Activated CD8-positive, alpha-beta memory T cell treated with anti-CD3 and anti-CD28 coated beads, Interleukin-2, amount 50 U/mL, for 24 hours (primary cell): ENCODE results near the gene SAPCD2.
"Not testable (repeated sequence)": the region's sequence is repeated elsewhere in the genome, so short reads cannot be mapped to it uniquely, and the experiment has no call there.

ENCODE experiments used
- DNase-seq: peaks from one replicate; pipeline ENCODE4 v3.0.0-alpha.2; 2020; ENCODE audit errors: extremely low read depth

Gene SAPCD2

GRCh38 chr9:137048655-137049543 lies 21.5 kb downstream of the SAPCD2 start:
- no peak for DNase-seq

GRCh38 chr9:137046088-137046787 lies 24.1 kb downstream of the SAPCD2 start, which contains the start of gene NPDC1:
NPDC1 (minus strand) TSS chr9:137046177; CDS start chr9:137045989, 188 bp downstream.
- DNase-seq: no peak

DNA sequence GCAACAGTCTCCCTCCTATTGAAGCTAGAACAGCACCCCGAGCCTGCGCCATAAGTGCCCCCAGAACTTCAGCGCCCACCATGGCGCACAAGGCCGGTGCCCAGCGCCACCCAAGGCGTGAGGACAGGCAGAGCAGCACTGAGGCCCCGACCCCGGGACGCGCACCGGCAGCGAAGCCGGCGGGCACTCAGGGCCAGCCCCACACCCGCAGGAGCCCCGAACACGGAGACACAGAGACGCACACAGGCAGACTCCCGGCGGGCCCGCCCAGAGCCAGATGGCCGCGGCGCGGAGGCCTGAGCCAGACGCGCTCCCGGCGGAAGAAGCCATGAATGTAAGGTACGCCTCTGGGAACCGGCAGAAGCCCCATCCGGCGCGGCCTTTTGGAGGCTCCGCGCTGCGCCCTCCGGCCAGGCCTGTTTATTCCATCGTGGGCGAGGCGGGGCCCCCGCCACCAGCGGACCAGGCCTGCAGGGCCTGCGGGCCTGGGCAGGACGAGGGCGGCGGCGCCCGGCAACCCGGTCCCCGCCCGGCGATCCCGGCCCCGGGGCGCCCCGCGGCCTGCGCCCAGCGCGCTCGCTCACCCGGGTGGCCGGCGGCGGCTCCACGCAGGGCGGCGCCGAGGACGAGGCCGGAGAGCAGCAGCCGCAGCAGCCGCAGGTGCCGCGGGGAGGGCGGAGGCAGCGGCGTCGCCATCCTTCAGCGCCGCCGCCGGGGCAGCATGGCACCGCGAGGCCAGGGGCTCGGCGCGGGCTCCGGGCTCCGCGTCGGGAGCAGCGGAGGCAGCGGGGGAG lies 24.9 kb downstream of the SAPCD2 start:
- no peak for DNase-seq

- no peak for DNase-seq
These were observed 25.7 kb downstream of the SAPCD2 start for GRCh38 chr9:137044502-137045177.

DNA sequence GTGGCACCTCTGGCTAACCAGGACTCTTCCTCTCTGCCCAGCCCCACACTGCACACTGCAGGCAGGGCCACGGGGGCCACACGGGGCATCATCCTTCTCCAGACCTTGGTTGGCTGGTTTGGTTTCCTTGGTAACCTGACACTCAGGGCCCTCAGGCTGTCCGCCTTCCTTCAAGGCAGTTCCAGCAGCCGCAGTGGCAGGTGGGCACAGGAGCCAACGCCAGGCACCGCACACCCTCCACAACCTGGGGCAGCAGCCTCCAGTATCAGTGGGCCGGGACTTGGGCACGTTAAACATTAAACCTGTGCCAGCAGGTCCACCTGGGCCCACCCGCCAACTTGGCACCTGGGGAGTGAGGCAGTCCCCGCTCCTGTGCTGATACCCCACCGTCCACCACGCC lies 26.3 kb downstream of the SAPCD2 start:
- no peak for DNase-seq

DNA sequence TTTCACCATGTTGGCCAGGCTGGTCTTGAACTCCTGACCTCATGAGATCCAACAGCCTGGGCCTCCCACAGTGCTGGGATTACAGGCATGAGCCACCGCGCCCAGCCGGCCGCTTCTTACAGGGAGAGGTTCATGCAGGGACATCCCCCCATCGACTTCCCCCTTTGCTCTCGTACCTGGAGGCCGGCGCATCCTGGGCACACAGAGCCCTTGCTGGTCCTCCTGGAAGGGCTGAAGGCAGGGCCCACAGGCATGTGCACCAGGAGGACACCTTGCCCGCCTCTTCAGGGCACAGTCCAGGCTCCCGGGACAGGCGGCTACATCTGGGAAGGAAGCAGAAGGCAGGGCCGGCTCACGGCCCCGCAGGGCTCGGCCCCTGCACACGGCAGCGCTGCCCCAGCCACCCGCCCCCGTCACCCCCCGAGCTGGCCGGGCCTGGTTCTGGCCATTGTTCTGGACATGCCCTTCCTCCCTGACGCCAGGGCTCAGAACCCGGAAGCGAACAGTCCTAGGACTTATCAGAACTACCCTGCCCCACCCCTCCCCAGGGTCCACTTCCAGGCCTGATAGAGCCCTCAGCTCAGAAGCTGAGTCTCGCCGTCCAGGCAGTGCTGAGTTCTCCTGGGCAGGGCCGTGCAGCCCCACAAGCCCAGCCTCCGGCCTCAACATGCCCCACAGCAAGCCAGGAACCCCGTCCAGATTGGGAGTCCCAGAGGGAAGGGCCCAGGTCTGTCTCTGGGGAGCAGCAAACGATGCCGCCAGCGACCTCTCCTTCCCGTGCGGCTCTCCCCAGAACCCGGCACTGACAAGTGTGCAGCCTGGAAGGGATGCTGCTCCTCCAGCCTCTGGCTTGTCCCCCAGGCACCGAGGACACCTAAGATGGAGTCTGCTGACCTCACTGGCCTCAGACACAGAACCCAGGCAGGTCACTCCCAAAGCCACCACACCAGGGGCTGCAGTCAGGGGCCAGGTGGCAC lies 27.3 kb downstream of the SAPCD2 start:
- DNase-seq: no peak

- no peak for DNase-seq
These were observed 29.2 kb downstream of the SAPCD2 start for GRCh38 chr9:137041124-137041523.

GRCh38 chr9:137040568-137040967 lies 29.8 kb downstream of the SAPCD2 start:
- no peak for DNase-seq

DNA sequence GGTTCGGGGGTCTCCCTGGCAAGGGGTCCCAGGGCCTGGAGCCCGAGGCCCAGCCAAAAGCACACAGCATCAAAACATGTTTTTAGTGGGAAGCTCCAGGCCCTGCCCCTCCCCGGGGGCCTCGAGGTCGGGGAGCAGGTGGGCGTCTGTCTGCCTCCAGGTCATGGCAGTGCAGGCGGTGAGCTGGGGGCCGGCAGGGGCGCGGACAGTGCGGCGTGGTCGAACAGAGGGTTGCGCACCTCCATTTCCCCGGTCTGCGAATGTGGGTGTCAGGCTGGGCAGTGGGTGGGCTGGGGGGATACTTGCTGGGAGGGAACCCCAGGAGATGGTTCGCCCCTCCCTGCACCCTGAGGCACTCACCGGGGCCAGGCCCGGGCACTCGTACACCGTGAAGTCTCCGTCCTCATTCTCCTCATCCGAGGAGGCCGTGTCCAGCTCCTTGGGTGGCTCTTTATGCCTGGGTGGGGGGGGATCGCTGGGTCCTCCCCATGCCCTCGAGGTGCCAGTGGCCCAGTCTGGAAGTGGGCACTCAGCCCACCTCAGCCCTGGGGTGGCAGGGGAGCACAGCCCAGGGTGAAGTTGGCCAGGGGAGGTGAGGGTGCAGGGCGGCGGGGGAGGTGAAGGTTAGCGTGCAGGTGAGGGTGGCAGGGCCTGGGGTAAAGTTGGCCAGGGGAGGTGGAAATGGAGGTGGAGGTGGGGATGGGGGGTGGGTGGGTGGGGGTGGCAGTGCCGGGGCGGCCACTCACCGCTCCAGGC lies 30.6 kb downstream of the SAPCD2 start:
- no peak for DNase-seq

- DNase-seq: no peak
These were observed 31.4 kb downstream of the SAPCD2 start for GRCh38 chr9:137038916-137039315.

DNA sequence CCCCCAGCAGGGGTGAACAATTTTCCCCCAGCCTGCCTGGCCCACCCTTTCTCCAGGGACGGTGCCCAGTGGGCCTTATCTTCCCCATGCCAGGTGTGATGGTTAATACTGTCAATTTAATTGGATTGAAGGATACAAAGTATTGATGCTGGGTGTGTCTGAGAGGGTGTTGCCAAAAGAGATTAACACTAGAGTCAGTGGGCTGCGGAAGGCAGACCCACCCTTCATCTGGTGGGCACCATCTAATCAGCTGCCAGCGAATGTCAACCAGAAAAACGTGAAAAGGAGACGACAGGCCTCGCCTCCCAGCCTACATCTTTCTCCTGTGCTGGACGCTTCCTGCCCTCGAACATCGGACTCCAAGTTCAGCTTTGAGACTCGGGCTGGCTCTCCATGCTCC lies 32.9 kb downstream of the SAPCD2 start:
- DNase-seq: no peak

DNA sequence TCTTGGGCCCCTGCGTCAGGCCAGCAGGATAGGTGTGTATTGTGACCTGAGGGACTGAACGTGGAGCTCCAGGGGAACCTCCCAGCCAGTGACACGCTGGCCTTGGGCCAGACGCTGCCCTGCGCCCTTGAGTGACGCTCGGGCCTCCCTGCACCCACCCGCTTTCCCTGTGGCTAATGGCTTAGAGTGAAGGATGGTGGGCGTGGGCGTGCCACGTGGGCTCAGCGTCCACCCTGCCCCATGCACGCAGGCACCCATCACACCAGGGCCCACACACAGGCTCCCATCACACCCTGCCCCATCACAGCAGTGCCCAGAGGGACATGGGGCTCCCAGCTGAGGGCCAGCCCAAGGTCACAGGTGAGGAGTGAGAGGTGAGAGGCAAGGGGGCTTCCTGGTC lies 33.3 kb downstream of the SAPCD2 start:
- no peak for DNase-seq

DNA sequence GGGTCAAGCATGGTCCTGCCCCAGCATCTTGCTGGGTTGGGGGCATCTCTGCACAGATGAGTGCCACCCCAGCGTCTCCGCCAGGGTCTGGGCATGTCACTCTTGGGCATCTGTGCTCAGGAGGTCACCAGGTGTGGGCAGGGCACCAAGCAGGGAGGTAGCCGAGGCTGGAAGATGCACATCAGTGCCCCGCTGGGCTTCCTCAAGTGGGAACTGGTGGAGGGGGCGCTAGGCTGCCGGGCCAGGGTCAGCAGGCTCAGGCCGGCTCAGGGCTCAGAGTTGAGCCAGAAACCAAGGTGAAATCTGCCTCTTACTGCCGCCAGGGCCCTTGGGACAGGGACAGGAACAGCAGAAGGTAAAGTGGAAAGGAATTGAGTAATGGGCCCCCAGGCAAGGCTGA lies 34.4 kb downstream of the SAPCD2 start:
- DNase-seq: no peak

DNA sequence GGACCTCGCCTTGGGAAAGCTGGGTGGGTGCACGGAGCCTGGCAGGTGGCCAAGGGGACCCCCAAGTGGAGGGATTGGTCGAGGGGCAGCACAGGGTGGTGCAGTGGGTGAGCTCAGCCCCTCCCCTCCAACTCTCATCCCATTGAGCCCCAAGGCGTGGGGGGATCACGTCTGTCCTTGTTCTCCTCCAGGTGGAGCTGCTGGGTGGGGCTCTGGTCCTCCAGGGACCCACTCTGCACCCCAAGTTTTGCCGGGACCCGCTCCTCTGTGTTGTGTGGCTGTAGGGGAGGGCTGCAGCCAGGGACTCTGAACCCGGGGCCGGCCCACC lies 34.9 kb downstream of the SAPCD2 start:
- no peak for DNase-seq

- peak; percentile 70 for DNase-seq
These were observed 35.4 kb downstream of the SAPCD2 start for GRCh38 chr9:137034709-137035506.

DNA sequence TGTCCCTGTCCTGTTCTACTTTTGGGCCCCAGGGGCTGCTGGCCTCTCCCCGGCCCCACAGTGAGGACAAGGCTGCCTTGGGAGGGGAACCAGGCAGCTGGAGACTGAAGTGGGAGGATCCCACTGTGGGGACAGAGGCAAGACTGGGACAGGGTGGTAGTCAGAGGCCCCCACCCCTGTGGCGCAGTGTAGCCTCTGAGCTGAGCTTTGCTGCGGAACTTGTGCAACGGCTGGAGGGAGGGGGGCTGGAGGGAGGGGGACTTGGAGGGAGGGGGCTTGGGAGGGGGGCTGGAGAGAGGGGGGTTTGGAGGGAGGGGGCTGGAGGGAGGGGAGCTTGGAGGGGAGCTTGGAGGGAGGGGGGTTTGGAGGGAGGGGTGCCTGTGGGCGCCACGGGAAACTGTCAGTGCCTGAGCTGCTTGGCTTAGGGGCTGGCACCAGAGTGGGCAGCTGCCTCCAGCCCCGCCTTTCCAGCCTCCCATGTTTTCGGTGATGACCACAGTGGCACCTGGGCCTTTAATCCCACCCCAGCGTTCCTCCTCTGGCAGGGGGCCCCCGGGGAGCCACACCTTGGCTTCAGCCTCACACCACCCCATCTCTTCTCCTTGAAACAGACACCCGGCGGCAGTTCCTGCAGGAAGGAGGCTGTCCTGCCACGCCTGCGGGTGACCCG lies 36.2 kb downstream of the SAPCD2 start:
- DNase-seq: no peak

- DNase-seq: not testable (repeated sequence)
These were observed 36.9 kb downstream of the SAPCD2 start for GRCh38 chr9:137033481-137033880.

- no peak for DNase-seq
These were observed 37.5 kb downstream of the SAPCD2 start for GRCh38 chr9:137032858-137033257.
